GM18526 (cell line): ENCODE measurements around the gene PLEKHM3.

Source experiments
- POLR2A ChIP-seq: IDR thresholded peaks from 3 replicates; pipeline ENCODE4 v1.6.1; 2011; ENCODE audit not compliant: insufficient read length; ENCODE audit errors: extremely low read depth

Gene PLEKHM3

DNA sequence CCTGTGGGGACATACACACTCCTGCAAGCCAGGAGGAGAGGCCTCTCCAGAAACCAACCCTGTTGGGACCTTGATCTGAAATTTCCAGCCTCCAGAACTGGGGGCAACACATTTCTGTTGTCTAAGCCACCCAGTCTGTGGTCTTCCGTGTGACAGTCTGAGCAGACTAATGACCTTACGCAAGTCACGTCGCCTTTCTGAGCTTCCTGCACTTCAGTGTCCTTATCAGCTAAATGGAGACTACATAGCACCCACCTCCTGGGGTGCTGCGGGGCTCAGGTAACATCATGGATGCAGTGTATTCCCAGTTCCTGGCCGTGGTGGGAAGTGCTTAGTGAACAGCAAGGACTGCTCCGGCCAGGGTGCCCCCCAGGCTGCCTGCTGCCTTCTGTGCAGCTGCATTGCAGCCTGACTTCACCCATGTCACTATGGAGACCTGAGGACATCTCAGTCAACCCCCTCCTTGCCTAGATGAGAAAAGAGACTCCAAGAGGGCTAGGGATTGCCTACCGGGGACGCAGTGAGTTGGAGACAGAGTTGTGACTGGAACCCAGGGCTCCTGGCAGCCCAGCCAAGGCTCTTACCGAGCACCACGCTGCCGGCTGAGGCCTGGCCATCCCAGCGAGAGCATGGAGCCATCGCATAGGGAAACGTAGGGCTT is 194.4 kb downstream of the PLEKHM3 start:
- TF ChIP-seq POLR2A: no peak

- TF ChIP-seq POLR2A: no peak
Observed at GRCh38 chr2:207828361-207829057, 196.8 kb downstream of the PLEKHM3 start.

- TF ChIP-seq POLR2A: no peak
Observed at GRCh38 chr2:207825978-207826377, 199.3 kb downstream of the PLEKHM3 start.

- no peak for TF ChIP-seq POLR2A
Observed at GRCh38 chr2:207825045-207825954, 200.0 kb downstream of the PLEKHM3 start.

GRCh38 chr2:207823865-207824264 is 201.5 kb downstream of the PLEKHM3 start:
- no peak for TF ChIP-seq POLR2A

DNA sequence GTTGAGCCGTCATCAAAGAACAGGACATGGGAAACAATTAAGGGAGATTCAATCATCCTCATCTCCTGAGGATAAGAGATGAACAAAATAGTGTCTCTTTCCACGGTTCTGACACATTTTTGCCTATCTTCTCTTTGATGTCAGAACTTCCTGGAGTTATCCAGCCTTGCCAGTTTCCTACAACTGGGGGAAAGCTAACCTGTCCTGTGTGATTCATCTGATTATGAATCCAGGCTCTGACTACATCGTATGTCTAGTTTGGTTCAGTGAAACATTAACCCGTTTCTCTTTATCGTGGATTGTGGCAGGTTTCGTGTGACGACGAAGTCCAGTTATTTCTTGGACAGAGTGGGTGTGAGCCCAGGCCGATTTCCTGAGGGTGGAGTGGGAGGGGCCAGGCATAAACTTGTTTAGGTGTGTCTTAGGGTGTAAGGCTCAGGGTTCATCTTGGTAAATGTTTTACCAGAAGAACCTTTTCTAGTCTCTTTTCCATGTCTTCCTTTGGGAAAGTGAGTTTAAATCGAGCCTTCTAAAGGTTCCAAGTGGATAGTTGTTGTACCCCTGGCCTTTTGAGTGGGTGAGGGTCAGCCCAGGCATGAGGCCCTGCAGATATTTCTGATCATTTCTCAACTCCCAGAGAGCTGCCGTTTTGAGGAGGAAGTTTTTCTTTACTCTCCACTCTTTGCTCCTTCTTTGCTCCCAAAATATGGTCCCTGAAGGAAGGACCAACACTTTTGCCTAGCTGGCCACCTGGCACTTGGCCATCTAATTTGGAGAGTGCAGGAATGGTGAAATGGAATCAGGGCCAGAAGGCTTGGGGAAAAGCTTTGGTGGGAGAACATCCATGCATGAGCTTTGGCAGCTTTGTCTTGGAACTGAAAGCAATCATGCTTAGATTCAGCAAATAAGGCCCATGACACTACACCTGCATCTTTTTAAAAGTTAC is 205.2 kb downstream of the PLEKHM3 start:
- TF ChIP-seq POLR2A: no peak

DNA sequence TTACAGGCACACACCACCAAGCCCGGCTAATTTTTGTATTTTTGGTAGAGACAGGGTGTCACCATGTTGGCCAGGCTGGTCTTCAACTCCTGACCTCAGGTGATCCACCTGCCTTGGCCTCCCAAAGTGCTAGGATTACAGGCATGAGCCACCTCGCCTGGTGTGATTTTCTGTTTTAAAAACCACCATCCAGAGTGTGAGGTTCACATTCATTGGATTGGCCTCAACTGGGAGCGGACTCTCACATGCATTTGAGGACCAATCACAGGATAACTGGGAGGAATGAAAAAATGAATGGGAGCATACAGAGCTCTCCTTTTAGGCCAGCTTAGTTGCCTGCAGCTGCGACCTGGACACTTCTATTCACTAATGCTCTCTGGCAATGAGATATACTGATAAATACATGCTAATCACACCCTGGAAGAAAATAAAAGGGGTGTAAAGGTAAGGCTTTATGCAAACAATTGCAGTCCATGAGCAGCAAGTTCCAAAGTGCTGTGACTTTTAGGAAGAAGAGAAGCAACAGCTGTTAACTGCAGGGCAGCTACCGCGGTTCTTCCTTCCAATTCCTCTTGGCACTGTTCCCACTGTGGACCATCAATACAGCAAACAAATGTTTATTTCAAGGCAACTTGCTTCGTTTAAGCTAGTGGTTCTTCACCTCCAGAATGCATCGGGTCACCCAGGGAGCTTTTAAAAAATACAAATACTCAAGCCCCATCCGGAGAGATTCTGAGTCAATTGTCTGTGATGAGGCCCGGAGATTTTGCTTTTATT is 206.1 kb downstream of the PLEKHM3 start:
- no peak for TF ChIP-seq POLR2A

- TF ChIP-seq POLR2A: no peak
Observed at GRCh38 chr2:207816546-207816945, 208.8 kb downstream of the PLEKHM3 start.

- no peak for TF ChIP-seq POLR2A
Observed at GRCh38 chr2:207815254-207815653, 210.1 kb downstream of the PLEKHM3 start.

DNA sequence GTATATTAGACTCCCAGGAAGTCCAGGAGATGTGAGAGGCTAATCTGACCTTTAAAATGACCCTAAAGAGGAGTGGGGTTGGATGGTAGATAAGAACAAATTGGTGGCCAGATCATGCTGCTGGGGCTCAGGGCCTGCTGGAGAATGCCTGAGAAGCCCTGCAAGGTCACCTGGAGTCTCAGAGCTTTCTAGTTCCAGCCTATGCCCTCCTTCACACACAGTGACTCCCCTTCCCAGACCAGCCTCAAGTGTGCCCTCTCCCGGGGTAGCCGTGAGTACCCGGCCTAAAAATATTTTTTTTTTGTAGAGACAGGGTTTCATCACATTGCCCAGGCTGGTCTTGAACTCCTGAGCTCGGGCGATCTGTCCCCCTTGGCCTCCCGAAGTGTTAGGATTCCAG is 211.4 kb downstream of the PLEKHM3 start:
- TF ChIP-seq POLR2A: no peak

- no peak for TF ChIP-seq POLR2A
Observed at GRCh38 chr2:207813221-207813916, 212.0 kb downstream of the PLEKHM3 start.

DNA sequence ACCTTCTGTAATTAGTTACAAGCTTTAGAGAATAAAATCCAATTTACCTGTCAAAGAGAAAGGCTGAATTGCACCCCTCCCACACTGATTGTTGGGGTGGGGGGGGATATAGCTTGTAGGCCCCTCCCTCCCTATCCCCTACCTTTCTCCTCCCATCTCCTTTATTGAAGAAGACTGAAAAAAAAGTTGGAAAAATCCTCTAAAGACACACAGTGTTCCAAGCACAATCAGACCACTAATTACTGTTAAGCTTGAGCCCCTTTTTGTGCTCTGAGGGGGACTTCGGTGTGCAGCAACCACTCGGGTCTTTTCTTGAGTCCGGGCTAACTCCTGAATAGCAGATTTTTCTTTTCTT is 212.6 kb downstream of the PLEKHM3 start:
- no peak for TF ChIP-seq POLR2A

DNA sequence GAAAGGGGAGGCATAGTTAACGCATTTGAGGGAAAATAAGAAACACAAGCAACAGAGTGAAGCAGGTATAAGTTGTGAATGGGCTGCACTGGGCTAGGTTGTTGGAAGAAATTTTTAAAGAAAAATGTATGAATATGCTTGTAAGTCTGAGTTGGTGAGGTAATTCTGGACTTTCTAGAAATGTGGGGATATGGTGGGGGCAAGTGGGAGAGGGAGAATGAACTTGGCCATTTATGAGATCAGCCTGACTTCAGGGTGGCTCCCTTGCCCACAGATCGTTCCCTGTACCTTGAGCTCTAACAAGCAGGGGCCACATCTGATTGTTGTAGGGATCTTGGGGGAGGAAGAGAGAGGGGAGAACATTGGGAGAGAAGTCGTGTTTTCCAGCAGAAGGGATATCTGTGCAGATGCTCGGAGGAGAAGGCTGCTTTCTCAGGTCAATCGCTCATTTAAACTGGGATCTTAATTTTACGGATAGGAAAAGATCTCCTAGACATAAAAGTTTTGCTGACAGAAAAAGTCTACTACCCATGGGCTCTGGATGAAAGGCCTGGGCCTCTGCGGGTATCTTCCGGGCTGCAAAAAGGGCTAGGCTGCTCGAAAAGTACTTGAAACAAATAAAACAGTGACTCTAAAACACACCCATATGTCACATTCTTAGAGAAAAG is 213.1 kb downstream of the PLEKHM3 start:
- no peak for TF ChIP-seq POLR2A
